ENCODE results near the gene PTPRN2.

Gene PTPRN2

GRCh38 chr7:157541295-157542067, 1046.1 kb downstream of the PTPRN2 start:
- in situ Hi-C loops (cut with HindIII; ENCODE audit: low sequenced_read_pairs): no loop called here
- no peak overlapping the region for H3K4me3 ChIP-seq (ENCODE audit: low read depth, low read length)
- no peak for TF ChIP-seq CTCF (IDR thresholded peaks at IDR 0.05; ENCODE audit: low read depth, low read length, missing control alignments)
- no peak for DNase-seq (ENCODE audit: low read depth)

GRCh38 chr7:157540606-157541294, 1046.9 kb downstream of the PTPRN2 start:
- DNase-seq (ENCODE audit: low read depth): no peak
- H3K4me3 ChIP-seq (ENCODE audit: low read depth, low read length): no peak overlapping the region
- in situ Hi-C loops (cut with HindIII; ENCODE audit: low sequenced_read_pairs): no loop called here
- no peak for TF ChIP-seq CTCF (IDR thresholded peaks at IDR 0.05; ENCODE audit: low read depth, low read length, missing control alignments)

GRCh38 chr7:157540020-157540419, 1047.6 kb downstream of the PTPRN2 start:
- TF ChIP-seq CTCF (IDR thresholded peaks at IDR 0.05; ENCODE audit: low read depth, low read length, missing control alignments): no peak
- no peak overlapping the region for H3K4me3 ChIP-seq (ENCODE audit: low read depth, low read length)
- DNase-seq (ENCODE audit: low read depth): no peak
- in situ Hi-C loops (cut with HindIII; ENCODE audit: low sequenced_read_pairs): no loop called here

GRCh38 chr7:157539521-157539920, 1048.1 kb downstream of the PTPRN2 start:
- in situ Hi-C loops (cut with HindIII; ENCODE audit: low sequenced_read_pairs): no loop called here
- no peak for TF ChIP-seq CTCF (IDR thresholded peaks at IDR 0.05; ENCODE audit: low read depth, low read length, missing control alignments)
- H3K4me3 ChIP-seq (ENCODE audit: low read depth, low read length): no peak overlapping the region
- no peak for DNase-seq (ENCODE audit: low read depth)

- no peak for DNase-seq (ENCODE audit: low read depth)
- TF ChIP-seq CTCF (IDR thresholded peaks at IDR 0.05; ENCODE audit: low read depth, low read length, missing control alignments): no peak
- in situ Hi-C loops (cut with HindIII; ENCODE audit: low sequenced_read_pairs): no loop called here
- no peak overlapping the region for H3K4me3 ChIP-seq (ENCODE audit: low read depth, low read length)
Observed at GRCh38 chr7:157538735-157539134, 1048.9 kb downstream of the PTPRN2 start.

GRCh38 chr7:157538321-157538720, 1049.3 kb downstream of the PTPRN2 start:
- no peak overlapping the region for H3K4me3 ChIP-seq (ENCODE audit: low read depth, low read length)
- no peak for TF ChIP-seq CTCF (IDR thresholded peaks at IDR 0.05; ENCODE audit: low read depth, low read length, missing control alignments)
- no peak for DNase-seq (ENCODE audit: low read depth)
- in situ Hi-C loops (cut with HindIII; ENCODE audit: low sequenced_read_pairs): no loop called here

Measured in astrocyte of the cerebellum (primary cell).